Measurements from ENCODE around the gene NPAS3.
A peak's percentile ranks its signal among the peaks of the same experiment; 100 is the strongest.

Gene NPAS3

DNA sequence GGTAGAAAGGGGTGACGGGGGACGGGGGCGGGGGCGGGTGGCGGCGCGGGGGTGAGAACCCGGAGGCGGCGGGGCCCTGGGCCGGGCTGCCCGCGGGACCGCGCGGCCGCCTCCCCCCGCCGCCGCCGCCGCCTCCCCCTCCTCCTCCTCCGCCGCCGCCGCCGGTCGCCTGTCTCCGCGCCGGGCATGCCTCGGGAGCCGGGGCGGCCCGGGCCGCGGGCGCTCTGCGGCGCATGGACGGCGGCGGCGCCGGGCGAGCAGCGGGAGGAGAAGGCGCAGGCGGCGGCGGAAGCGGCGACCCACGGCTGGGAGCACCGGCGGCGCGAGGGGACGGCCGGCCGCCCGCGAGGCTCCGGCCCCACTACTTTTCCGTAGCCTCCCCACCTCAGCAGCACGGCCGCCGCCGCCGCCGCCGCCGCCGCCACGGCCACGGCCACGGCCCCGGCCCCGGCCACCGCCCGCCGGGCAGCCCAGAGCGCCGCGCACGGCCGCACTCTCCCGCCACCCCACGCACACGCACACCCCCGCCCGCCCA lies at the start of gene NPAS3:
NPAS3 (plus strand) TSS at position 161 of the 535 bp plus-strand sequence.
- peak within 1 kb of the TSS; percentile 21 to 57 for H3K27ac Mint-ChIP-seq

DNA sequence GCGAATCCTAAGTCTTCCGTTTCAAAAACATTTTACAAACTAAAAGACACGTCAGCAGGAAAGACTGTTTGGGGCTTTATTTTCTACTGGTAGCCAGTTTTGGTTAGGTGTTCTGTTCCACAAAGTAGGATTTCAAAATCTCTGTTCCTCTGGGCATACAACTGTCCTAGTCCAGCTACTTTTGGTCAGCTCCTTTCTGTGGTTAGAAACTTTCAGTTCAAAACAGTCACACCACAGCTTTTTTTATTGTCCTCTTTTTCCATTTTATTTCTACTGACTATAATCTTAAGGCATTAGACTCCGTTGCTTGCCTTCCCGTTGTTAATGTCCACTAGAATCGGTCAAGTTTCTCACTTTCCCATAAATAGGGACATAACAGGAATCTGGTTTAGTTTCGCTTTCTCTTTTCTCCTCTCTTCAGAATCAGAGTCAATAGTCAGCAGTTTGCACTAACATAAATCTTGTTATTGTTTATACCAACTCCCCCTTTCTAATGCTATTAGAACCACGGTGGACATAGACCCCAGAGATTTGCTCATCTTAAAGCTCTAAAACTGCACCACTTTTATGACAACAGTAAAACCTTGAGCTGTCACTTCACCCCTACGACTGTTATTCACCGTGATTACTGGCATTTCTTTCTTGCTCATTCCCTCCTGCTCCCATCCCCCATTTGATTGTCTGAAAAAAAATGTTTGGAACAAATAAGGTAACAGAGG lies 41.5 kb upstream of the NPAS3 start:
- Mint-ChIP-seq H3K27me3 (no peaks in the 10 kb centered on the region), H3K4me3 (peak overlapping the region; percentile 50 to 63), H3K4me1 (peaks cover 7% of the 10 kb centered on the region), H3K27ac (no peak overlapping the region), H3K9me3 (peaks cover 0 to 4% of the 10 kb centered on the region in 2 donors)
- ATAC-seq = no peak
- no peak for DNase-seq

More for the DNA sequence above, at the start of gene NPAS3:
- peak within 1 kb of the TSS; percentile 86 to 88 for H3K4me3 Mint-ChIP-seq
- peaks cover 22% of the 10 kb centered on the region for H3K4me1 Mint-ChIP-seq
- DNase-seq (no peak), ATAC-seq (peak; percentile 50)
- peaks cover 75% of the 10 kb centered on the region for H3K27me3 Mint-ChIP-seq
- H3K9me3 Mint-ChIP-seq = no peaks in the 10 kb centered on the region

DNA sequence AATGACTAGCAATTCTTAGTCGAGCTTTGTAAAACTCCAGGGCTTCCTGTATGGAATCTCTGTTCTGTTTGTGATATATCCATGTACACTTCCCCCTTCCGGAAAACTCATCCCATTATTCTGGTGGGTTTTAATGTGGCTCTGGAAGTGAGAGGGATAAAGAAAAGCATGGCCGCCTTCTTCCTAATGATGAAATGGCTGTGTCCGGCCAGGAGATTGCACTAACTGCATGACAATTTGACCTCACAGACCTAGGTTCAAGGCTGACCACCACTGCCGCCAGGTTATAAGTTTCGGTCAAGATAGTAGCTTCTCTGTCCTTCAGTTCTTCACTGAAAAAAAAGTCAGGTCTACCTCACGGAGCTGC lies 41.0 kb upstream of the NPAS3 start:
- DNase-seq (no peak), ATAC-seq (no peak)
- peaks cover 7% of the 10 kb centered on the region for H3K4me1 Mint-ChIP-seq
- no peaks in the 10 kb centered on the region for H3K27me3 Mint-ChIP-seq
- H3K9me3 Mint-ChIP-seq = no peaks in the 10 kb centered on the region
- peak overlapping the region in 1 of 2 donors; percentile 63 for H3K4me3 Mint-ChIP-seq
- H3K27ac Mint-ChIP-seq = no peak overlapping the region

DNA sequence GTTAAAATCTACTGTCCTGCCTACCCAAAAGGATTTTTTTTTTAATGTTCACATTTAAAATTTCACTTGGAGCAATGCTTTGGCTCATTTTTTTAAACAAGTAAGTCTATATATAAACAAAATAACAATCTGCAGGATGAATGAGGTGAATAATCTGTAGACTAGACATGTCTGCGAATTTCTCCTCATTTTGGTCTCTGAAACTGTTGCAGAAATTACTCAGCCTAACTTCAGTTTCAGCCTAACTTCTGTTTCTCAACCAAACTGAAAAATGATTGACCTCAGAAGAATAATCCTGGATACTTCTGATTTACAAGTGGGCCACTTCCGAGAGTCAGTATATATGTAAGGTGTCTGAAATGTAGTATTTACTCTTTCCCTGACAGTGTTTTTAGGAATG lies 39.8 kb upstream of the NPAS3 start:
- no peak for ATAC-seq
- Mint-ChIP-seq H3K27ac (no peak overlapping the region), H3K9me3 (no peaks in the 10 kb centered on the region)

DNA sequence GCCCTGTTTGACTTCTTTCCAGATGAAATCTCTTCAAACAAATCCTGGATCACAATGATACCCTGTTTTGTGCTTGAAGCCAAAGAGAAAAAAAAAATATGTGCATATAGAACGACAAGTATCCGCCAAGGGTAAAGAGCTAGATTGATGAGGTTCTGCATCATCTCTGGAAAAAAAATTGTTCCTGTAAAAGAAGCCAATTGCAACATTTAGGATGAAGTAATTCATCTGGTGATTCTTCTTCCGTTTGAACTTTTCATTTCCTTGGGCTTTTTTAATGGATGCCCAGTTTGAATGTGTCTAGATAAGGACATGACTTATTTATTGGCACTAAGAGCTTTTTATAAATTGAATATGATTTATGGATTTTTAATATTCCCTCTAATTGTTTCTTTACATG lies 38.1 kb upstream of the NPAS3 start:
- Mint-ChIP-seq H3K27ac (no peak overlapping the region), H3K4me1 (peaks cover 7% of the 10 kb centered on the region), H3K4me3 (no peak overlapping the region), H3K27me3 (no peaks in the 10 kb centered on the region), H3K9me3 (no peaks in the 10 kb centered on the region)
- DNase-seq (no peak), ATAC-seq (no peak)

More for the DNA sequence above, 39.8 kb upstream of the NPAS3 start:
- H3K4me3 Mint-ChIP-seq = no peak overlapping the region
- peaks cover 7% of the 10 kb centered on the region for H3K4me1 Mint-ChIP-seq
- no peaks in the 10 kb centered on the region for H3K27me3 Mint-ChIP-seq
- no peak for DNase-seq

DNA sequence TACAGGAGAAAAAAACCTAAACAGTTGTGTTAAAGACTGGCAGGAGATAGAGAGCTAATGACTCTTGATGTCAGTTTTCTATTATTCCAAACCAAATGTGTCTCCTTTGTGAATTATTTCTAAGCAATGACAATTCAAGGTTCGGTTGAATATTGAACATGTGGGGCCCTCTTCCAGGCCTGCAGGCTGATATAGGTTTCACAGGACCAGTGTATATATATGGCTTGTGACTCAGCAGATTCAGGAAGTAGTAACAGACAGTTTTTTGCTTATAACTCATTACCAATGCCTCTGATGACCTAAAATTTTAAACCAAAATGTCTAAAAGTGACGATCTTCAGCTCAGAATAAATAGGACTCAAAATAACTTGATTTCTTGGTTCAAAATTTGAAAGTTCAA lies 33.7 kb upstream of the NPAS3 start:
- ATAC-seq (no peak), DNase-seq (no peak)
- no peak overlapping the region for H3K27ac Mint-ChIP-seq
- no peaks in the 10 kb centered on the region for H3K9me3 Mint-ChIP-seq
- H3K4me1 Mint-ChIP-seq = no peaks in the 10 kb centered on the region
- H3K27me3 Mint-ChIP-seq = no peaks in the 10 kb centered on the region
- no peak overlapping the region for H3K4me3 Mint-ChIP-seq

DNA sequence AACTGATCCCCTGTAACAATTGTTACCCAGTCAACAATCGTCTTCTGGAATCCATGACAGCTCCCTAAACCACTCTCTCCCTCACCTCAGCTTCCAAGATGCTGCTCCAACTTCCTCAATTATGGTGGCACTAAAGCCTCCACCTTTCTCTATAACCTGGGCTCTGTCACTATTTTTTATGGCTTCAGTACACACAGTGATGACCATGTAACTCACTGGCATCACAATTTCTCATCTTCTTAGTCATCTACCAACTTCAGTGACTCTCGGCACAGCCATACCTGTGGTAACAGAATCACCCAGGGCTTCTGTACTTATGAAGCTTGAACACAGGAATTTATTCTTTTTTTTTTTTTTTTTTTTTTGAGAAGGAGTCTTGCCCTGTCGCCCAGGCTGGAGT lies 32.0 kb upstream of the NPAS3 start:
- no peaks in the 10 kb centered on the region for H3K27me3 Mint-ChIP-seq
- no peak overlapping the region for H3K4me3 Mint-ChIP-seq
- ATAC-seq (no peak), DNase-seq (no peak)
- H3K4me1 Mint-ChIP-seq = no peaks in the 10 kb centered on the region
- H3K9me3 Mint-ChIP-seq = no peaks in the 10 kb centered on the region
- no peak overlapping the region for H3K27ac Mint-ChIP-seq

DNA sequence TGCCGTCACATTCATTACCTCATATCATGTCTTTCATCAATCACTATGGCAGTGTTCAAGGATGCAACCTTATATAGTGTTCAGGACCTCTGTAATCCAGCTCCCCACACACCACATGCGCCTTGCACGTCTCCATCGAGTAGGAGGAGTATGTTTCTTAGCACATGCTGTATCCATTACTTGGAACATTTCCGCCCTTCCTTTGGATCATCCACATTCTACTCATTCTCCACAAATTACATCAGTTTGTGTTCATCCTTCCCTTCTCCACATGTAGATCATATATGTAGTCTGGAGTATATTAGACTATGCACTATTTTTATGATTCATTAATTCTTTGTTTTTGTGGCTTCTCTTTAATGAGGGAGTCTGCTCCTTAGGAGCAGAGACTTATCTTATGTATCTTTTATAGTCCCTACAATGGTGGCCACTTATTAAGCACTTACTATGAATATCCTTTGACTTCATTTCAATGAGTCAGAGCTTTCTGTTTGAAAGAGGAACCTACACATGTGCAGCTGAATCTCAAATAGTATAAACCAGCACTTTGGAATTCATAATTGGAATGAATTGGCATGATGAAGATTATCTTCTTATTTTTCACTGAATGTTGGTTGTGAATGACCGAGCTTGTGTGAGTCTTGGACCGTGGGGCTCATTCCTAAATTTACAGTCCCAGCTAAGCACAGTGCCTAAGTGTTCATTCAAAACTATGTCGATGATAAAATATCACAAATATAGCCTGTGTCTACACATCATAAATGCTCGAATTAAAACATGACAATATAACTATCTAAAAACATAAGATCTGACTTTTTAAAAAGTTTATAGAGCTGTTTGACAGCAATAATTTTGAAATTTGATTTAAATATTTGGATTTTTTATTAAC lies 30.2 kb upstream of the NPAS3 start:
- ATAC-seq = no peak
- H3K27me3 Mint-ChIP-seq = no peaks in the 10 kb centered on the region
- no peaks in the 10 kb centered on the region for H3K4me1 Mint-ChIP-seq
- H3K9me3 Mint-ChIP-seq = no peaks in the 10 kb centered on the region
- DNase-seq = no peak
- H3K27ac Mint-ChIP-seq = no peak overlapping the region
- H3K4me3 Mint-ChIP-seq = no peak overlapping the region

DNA sequence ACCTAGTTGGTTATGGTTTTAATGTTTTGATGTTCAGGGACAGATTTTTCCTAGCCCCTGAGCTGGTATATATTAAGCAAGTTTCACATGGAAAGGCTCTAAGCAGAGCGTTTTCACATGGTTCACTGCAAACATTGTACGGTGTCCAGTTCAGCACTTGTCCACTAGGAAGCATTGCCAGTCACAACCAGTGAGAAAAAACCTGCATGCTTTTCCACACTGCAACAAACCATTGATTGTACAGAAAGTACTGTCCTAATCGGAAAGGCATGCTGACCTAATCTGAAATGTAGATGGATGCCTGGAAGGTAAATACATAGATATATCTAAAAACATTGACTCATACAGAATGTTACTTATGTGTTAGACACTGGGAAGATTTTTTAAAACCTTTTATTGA lies 25.0 kb upstream of the NPAS3 start:
- no peak for DNase-seq
- Mint-ChIP-seq H3K4me1 (no peaks in the 10 kb centered on the region), H3K4me3 (no peak overlapping the region), H3K27ac (no peak overlapping the region), H3K27me3 (no peaks in the 10 kb centered on the region), H3K9me3 (no peaks in the 10 kb centered on the region)
- no peak for ATAC-seq

DNA sequence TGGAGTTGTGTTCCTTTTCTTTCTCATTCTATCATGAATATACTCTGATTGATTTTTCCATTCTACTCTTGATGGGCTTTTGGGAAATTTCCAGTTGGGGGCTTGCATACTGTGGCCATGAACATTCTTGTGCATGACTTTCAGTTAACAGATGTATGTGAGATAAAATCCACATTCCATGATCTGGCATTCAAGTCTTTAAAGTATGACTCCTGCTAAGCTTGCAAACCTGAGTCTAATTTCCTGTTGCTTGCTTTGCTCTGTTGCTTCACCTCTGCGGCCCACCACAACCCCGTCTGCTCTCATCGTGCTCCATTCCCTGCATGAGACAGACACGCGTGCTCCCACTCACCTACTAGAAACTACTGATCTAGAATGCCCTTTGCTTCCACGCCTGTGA lies 24.3 kb upstream of the NPAS3 start:
- Mint-ChIP-seq H3K9me3 (no peaks in the 10 kb centered on the region), H3K27ac (no peak overlapping the region), H3K4me3 (no peak overlapping the region), H3K4me1 (no peaks in the 10 kb centered on the region), H3K27me3 (no peaks in the 10 kb centered on the region)
- no peak for ATAC-seq
- no peak for DNase-seq

DNA sequence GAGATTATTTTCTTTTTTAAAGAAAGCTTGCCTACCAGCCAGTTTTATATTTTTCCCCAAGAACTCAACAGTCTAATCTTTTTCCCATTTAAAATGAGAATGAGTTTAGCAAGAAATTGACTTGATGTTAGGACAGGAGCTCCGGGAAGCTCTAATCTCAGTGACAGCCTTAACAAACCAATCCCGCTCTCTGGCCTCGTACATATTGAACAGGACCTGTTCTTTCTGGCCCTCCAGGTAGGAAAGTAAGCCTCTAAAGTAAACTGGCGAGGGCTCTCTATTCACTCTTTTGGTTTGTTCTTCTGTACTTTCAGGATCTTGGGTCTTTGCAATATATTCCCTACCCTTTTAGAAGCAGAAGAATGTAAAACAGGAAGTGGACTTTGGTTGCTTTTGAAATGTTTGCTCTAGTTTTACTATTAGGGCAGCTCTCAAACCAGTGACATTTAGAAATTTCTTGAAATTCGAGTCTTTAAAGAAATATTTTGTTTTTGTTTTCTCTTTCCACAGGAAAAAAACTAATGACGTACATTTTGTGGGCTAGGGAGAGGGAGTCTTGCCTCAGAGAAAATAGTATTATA lies 17.9 kb upstream of the NPAS3 start:
- H3K27ac Mint-ChIP-seq = no peak overlapping the region
- DNase-seq = no peak
- no peaks in the 10 kb centered on the region for H3K9me3 Mint-ChIP-seq
- no peak overlapping the region for H3K4me3 Mint-ChIP-seq
- no peaks in the 10 kb centered on the region for H3K27me3 Mint-ChIP-seq
- H3K4me1 Mint-ChIP-seq = no peaks in the 10 kb centered on the region
- ATAC-seq = no peak

DNA sequence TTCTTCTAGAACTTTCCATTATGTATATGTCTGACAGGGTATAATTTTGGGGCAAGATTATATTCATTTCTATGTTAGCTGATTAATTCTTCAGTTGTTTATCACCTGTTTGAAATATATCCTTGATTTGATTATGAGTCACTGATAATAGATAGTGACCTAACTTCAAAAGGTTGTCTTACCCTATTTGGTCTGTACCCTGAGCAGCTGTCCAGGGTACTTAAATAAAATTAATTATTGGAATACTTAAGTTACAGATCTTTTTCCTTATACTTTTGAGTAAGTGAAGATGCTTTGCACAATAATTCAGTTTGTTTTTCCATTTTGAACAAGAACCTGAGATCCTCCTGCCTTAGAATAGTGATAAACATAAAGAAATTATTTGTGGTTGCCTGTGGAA lies 13.2 kb upstream of the NPAS3 start:
- no peak for DNase-seq
- no peak overlapping the region for H3K27ac Mint-ChIP-seq
- no peaks in the 10 kb centered on the region for H3K4me1 Mint-ChIP-seq

DNA sequence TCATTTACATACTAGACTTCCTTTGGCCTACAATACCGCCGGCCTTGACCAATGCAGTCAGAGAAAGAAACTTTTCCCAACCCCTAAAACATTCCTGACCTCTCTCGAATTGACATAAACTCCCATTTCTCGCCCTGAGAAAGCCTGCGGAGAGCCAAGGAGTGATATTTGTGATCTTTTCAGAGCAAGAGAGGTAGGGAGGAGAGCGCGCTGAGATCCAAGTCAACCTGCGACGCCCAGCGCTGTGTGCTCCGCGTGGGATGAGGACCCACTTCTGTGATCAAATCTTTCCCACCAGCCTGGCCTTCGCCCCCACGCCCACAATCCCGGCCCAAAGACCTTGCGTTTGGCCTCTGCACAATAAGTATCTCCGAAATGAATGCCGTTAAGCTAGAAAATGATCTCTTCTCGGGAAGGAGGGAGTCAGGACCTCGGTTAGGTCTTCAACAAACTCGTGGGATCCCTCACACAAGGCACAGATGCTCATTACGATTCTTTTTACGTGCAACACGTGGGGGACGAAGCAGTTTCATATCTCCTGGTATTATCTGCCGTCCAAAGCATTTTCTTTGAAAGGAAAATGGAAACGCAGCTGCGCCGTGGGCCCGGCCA lies 6.3 kb upstream of the NPAS3 start:
- no peak overlapping the region for H3K27ac Mint-ChIP-seq
- H3K27me3 Mint-ChIP-seq = peaks cover 69% of the 10 kb centered on the region
- H3K4me3 Mint-ChIP-seq = no peak overlapping the region
- H3K9me3 Mint-ChIP-seq = no peaks in the 10 kb centered on the region
- ATAC-seq = no peak
- peaks cover 17% of the 10 kb centered on the region for H3K4me1 Mint-ChIP-seq
- DNase-seq = no peak

More for the DNA sequence above, 13.2 kb upstream of the NPAS3 start:
- no peaks in the 10 kb centered on the region for H3K9me3 Mint-ChIP-seq
- ATAC-seq = no peak
- no peak overlapping the region for H3K4me3 Mint-ChIP-seq
- peaks cover 8% of the 10 kb centered on the region for H3K27me3 Mint-ChIP-seq

DNA sequence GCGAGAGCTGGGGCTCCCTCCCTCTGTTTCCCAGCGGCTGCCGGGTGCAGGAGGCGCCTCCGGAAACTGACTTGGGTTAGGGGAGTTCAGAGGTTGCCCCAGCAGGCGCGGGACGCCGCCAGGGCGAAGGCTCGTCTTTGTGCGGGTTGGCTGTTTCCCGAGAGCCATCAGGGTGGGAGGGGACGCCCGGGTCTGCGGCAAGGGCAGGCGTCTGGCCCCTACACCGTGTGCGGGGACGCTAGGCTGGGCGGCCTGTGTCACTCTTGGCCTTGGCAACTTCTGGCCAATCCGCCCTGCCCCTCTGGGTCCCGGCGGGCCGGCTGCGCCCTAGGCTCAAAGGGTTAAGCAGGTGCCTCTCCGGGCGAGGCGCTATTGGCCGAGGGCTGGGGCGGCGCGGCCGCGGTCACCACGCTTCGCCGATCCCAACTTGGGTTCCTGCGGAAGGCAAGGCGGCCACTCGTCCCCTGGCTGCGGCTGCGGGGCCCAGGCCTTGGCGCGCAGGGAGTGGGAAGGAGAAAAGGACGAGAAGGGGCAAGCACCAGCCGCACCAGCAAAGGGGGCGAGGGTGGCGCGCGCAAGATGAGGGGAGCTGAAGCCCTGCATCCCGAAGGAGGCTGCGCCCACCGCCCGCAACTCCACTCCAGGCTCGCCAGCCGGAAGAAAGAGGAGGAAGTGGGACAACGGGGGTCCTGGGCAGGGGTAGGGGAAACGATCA lies 5.6 kb upstream of the NPAS3 start:
- H3K27ac Mint-ChIP-seq = no peak overlapping the region
- H3K9me3 Mint-ChIP-seq = no peaks in the 10 kb centered on the region
- no peak for DNase-seq
- peak; percentile 40 for ATAC-seq
- H3K4me3 Mint-ChIP-seq = no peak overlapping the region
- peaks cover 76% of the 10 kb centered on the region for H3K27me3 Mint-ChIP-seq
- H3K4me1 Mint-ChIP-seq = peaks cover 19% of the 10 kb centered on the region

DNA sequence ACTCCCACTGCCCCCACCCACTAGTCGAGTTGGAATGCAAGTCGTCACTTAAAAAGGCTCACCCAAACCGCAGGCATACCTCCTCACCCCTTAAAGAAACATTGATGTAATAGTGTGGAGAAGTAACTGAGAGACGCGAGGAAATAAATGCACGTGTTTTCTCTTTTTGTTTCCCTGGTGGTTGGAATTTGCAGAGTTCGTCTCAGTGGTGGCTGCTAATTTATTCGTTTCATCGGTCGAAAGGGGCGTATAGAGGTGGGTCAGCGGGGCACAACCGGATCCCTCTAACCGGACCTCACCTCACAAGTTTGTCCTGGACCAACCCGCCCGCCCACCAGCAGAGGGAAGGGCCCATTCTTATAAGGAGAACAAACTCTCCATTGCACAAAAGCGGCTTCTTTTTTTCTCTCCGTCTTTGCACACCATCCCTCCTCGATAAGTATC lies 5.0 kb upstream of the NPAS3 start:
- ATAC-seq (no peak), DNase-seq (no peak)
- peak overlapping the region in 1 of 2 donors; percentile 63 for H3K4me3 Mint-ChIP-seq
- peaks cover 80% of the 10 kb centered on the region for H3K27me3 Mint-ChIP-seq
- peaks cover 24% of the 10 kb centered on the region for H3K4me1 Mint-ChIP-seq
- no peak overlapping the region for H3K27ac Mint-ChIP-seq
- H3K9me3 Mint-ChIP-seq = no peaks in the 10 kb centered on the region
